CD4-positive, CD25-positive, alpha-beta regulatory T cell (primary cell): ENCODE results near the gene THOC2. TPM values are rescaled to one million over a fixed set of nuclear protein-coding genes. Genes with fewer than 3 reads are reported as not detected.

Experiments
- ATAC-seq, 2 donors: fragments of 150-1000 bp; cut with Tn5 transposase; one replicate each; pipeline ENCODE4 v1.10.0; 2021; ENCODE audit warnings: low read depth in 2 of 2, moderate number of reproducible peaks in 2 of 2, moderate library complexity in 1 of 2
- DNase-seq, 3 donors: peaks; one replicate each; pipeline versions ENCODE4 v3.0.0 to v3.0.0-alpha.2; 2012 to 2022; ENCODE audit warnings: mixed read lengths in 1 of 3
- H3K27ac ChIP-seq: one replicate; pipeline ENCODE4 v1.7.0; 2013; ENCODE audit warnings: mild to moderate bottlenecking, low read length; ENCODE audit not compliant: insufficient read depth, poor library complexity, severe bottlenecking
- H3K27me3 ChIP-seq: one replicate; pipeline ENCODE4 v1.7.0; 2013; ENCODE audit warnings: low read length; ENCODE audit not compliant: control insufficient read depth, insufficient read depth
- H3K36me3 ChIP-seq: one replicate; pipeline ENCODE4 v1.7.0; 2013; ENCODE audit warnings: mild to moderate bottlenecking, low read length, moderate library complexity; ENCODE audit not compliant: control insufficient read depth, insufficient read depth
- H3K4me1 ChIP-seq: 2 replicates; pipeline ENCODE4 v1.7.0; 2013; ENCODE audit warnings: mild to moderate bottlenecking, low read length; ENCODE audit not compliant: insufficient read depth, control insufficient read depth, poor library complexity, severe bottlenecking
- H3K4me3 ChIP-seq: one replicate; pipeline ENCODE4 v1.7.0; 2013; ENCODE audit warnings: low read depth, mild to moderate bottlenecking, low read length, moderate library complexity
- H3K9me3 ChIP-seq, 2 experiments: 1 replicate in 1 of 2; 2 replicates in 1 of 2; pipeline ENCODE4 v1.7.0; 2013; ENCODE audit warnings: low read length in 2 of 2, mild to moderate bottlenecking in 1 of 2, moderate library complexity in 1 of 2; ENCODE audit not compliant: control insufficient read depth in 2 of 2
- H3K27ac Mint-ChIP-seq, 3 donors: one replicate each; pipeline ENCODE4 v1.8.0; 2020 to 2022; ENCODE audit warnings: mild to moderate bottlenecking in 3 of 3, mixed read lengths in 3 of 3, moderate library complexity in 2 of 3
- H3K27me3 Mint-ChIP-seq: one replicate; pipeline ENCODE4 v1.8.0; 2022; ENCODE audit warnings: mild to moderate bottlenecking, mixed read lengths
- H3K36me3 Mint-ChIP-seq: one replicate; pipeline ENCODE4 v1.8.0; 2020; ENCODE audit warnings: mixed read lengths
- H3K4me1 Mint-ChIP-seq, 4 donors: one replicate each; pipeline ENCODE4 v1.8.0; 2020 to 2022; ENCODE audit warnings: mixed read lengths in 4 of 4, mild to moderate bottlenecking in 1 of 4
- H3K4me3 Mint-ChIP-seq, 4 donors: one replicate each; pipeline ENCODE4 v1.8.0; 2020 to 2022; ENCODE audit warnings: mild to moderate bottlenecking in 4 of 4, mixed read lengths in 4 of 4, moderate library complexity in 3 of 4
- H3K9me3 Mint-ChIP-seq, 7 donors: one replicate each; pipeline ENCODE4 v1.8.0; 2020 to 2022; ENCODE audit warnings: mixed read lengths in 7 of 7, mild to moderate bottlenecking in 3 of 7, moderate library complexity in 2 of 7
- polyA plus RNA-seq, 4 donors: library from polyadenylated mRNA; unstranded; fragments of 300-500 nt; fragmentation: Illumina TruSeq; gene quantifications; one replicate each; pipeline ENCODE4 v1.2.3, GENCODE V29; 2021
- total RNA-seq: library from RNA; stranded (reverse); gene quantifications from one replicate; pipeline ENCODE4 v1.2.3, GENCODE V29; 2022

THOC2 gene
- total and polyA plus RNA-seq, 5 donors from 2014 or later = 24.2 to 89.5 (median 25.6) TPM

GRCh38 chrX:123562342-123563146 lies 170.3 kb downstream of the THOC2 start:
- Histone ChIP-seq H3K27me3 (no peaks in the 10 kb centered on the region), H3K9me3 (no peaks in the 10 kb centered on the region), H3K4me3 (no peak overlapping the region), H3K4me1 (no peaks in the 10 kb centered on the region), H3K27ac (no peak overlapping the region), H3K36me3 (no peaks in the 10 kb centered on the region)
- Mint-ChIP-seq H3K9me3 (peaks cover 0 to 6% (median 0%) of the 10 kb centered on the region in 7 donors), H3K27ac (no peak overlapping the region), H3K27me3 (peaks cover 4% of the 10 kb centered on the region), H3K36me3 (no peaks in the 10 kb centered on the region), H3K4me3 (no peak overlapping the region), H3K4me1 (no peaks in the 10 kb centered on the region)
- DNase-seq (no peak), ATAC-seq (no peak)

- no peak for DNase-seq
- Mint-ChIP-seq H3K4me3 (no peak overlapping the region), H3K4me1 (no peaks in the 10 kb centered on the region), H3K9me3 (peaks cover 0 to 6% (median 0%) of the 10 kb centered on the region in 7 donors), H3K27ac (no peak overlapping the region), H3K36me3 (no peaks in the 10 kb centered on the region), H3K27me3 (peaks cover 4% of the 10 kb centered on the region)
- Histone ChIP-seq H3K4me3 (no peak overlapping the region), H3K9me3 (no peaks in the 10 kb centered on the region), H3K36me3 (no peaks in the 10 kb centered on the region), H3K4me1 (no peaks in the 10 kb centered on the region), H3K27me3 (no peaks in the 10 kb centered on the region), H3K27ac (no peak overlapping the region)
- no peak for ATAC-seq
These were observed 171.2 kb downstream of the THOC2 start for GRCh38 chrX:123561439-123562215.

GRCh38 chrX:123550829-123551228 lies 182.0 kb downstream of the THOC2 start:
- Histone ChIP-seq H3K9me3 (no peaks in the 10 kb centered on the region), H3K27ac (no peak overlapping the region), H3K4me3 (no peak overlapping the region), H3K36me3 (no peaks in the 10 kb centered on the region), H3K27me3 (no peaks in the 10 kb centered on the region), H3K4me1 (no peaks in the 10 kb centered on the region)
- no peaks in the 10 kb centered on the region for H3K4me1 Mint-ChIP-seq
- H3K36me3 Mint-ChIP-seq = no peaks in the 10 kb centered on the region
- H3K9me3 Mint-ChIP-seq = no peaks in the 10 kb centered on the region
- no peak for DNase-seq
- no peak overlapping the region for H3K4me3 Mint-ChIP-seq
- no peak for ATAC-seq
- H3K27me3 Mint-ChIP-seq = no peaks in the 10 kb centered on the region
- no peak overlapping the region for H3K27ac Mint-ChIP-seq

Other genes with a start within 250 kb of the THOC2 start
- gene XIAP, start 127.0 kb upstream of the THOC2 start, total RNA-seq = 35.5 TPM
- gene XIAP, start 127.0 kb upstream of the THOC2 start, polyA plus RNA-seq = 1 to 10 TPM; 7.7 to 8.7 (median 8.0) TPM
- 79.4 TPM for gene STAG2, start 228.7 kb upstream of the THOC2 start, total RNA-seq
- 10 to 100 TPM; 43.1 to 51.3 (median 47.5) TPM for gene STAG2, start 228.7 kb upstream of the THOC2 start, polyA plus RNA-seq